Spleen (tissue), 11 donors: ENCODE data around the gene EP400. TPM values are rescaled to one million over a fixed set of nuclear protein-coding genes. Genes with fewer than 3 reads are reported as not detected.

Experiments used
- DNase-seq: peaks from one replicate; pipeline ENCODE4 v3.0.0-alpha.2; 2020
- H3K27ac ChIP-seq, 8 donors: fragments of 200-600 bp; sonication (generic) in 7 of 8; 1 replicate in 4 of 8; 2 replicates in 4 of 8; pipeline versions ENCODE4 v1.5.0 to v1.8.0; 2016 to 2021; ENCODE audit warnings: inconsistent platforms in 4 of 8, mild to moderate bottlenecking in 4 of 8, moderate library complexity in 1 of 8
- H3K27me3 ChIP-seq, 7 donors: fragments of 200-600 bp; sonication (generic) in 6 of 7; replicated peaks in 1 of 7; 1 replicate in 4 of 7; 2 replicates in 3 of 7; pipeline versions ENCODE4 v1.5.0 to v1.8.0; 2016 to 2021; ENCODE audit warnings: inconsistent platforms in 3 of 7, mild to moderate bottlenecking in 1 of 7
- H3K36me3 ChIP-seq, 6 donors: fragments of 200-600 bp; sonication (generic) in 5 of 6; 1 replicate in 4 of 6; 2 replicates in 2 of 6; pipeline versions ENCODE4 v1.5.0 to v1.8.0; 2016 to 2021; ENCODE audit warnings: inconsistent platforms in 2 of 6
- H3K4me1 ChIP-seq, 6 donors: fragments of 200-600 bp; sonication (generic) in 5 of 6; 1 replicate in 3 of 6; 2 replicates in 3 of 6; pipeline versions ENCODE4 v1.5.0 to v1.8.0; 2016 to 2021; ENCODE audit warnings: inconsistent platforms in 3 of 6
- H3K4me3 ChIP-seq, 8 donors: fragments of 200-600 bp; sonication (generic) in 7 of 8; 1 replicate in 4 of 8; 2 replicates in 4 of 8; pipeline versions ENCODE4 v1.5.0 to v1.8.0; 2016 to 2021; ENCODE audit warnings: inconsistent platforms in 4 of 8, mild to moderate bottlenecking in 4 of 8, moderate library complexity in 2 of 8
- H3K9me3 ChIP-seq, 8 donors: fragments of 200-600 bp; sonication (generic) in 7 of 8; 1 replicate in 4 of 8; 2 replicates in 4 of 8; pipeline versions ENCODE4 v1.5.0 to v1.8.0; 2016 to 2021; ENCODE audit warnings: inconsistent platforms in 4 of 8
- POLR2A ChIP-seq, 3 donors: fragments of 450-650 bp; IDR thresholded peaks; one replicate each; pipeline ENCODE4 v1.5.1; 2017; ENCODE audit warnings: antibody characterized with exemption in 3 of 3, mild to moderate bottlenecking in 1 of 3
- POLR2AphosphoS5 ChIP-seq, 3 donors: sonication (generic); formaldehyde crosslinking; IDR thresholded peaks; one replicate each; pipeline ENCODE4 v1.5.1; 2017; ENCODE audit warnings: antibody characterized with exemption in 3 of 3
- WGBS, 5 donors: extraction: QIAGEN DNeasy Blood & Tissue Kit in 3 of 5; methylation state at CpG; one replicate each; pipeline versions ENCODE4 v1.1.5 to v1.1.7; 2013 to 2018; 5-methylcytosine and 5-hydroxymethylcytosine counted together
- intact Hi-C: fragments of 100-400 bp; cut with DNase I; formaldehyde crosslinking; loops from one replicate; pipeline ENCODE4 v1.15.0; 2023; ENCODE audit warnings: low total_unique reads
- polyA plus RNA-seq, 3 donors: library from polyadenylated mRNA; stranded (reverse); fragments of 200-250 nt; gene quantifications; one replicate each; pipeline ENCODE4 v1.2.1, GENCODE V29; 2013
- total RNA-seq, 7 donors: library from RNA; depleted of rRNA in 3 of 7; stranded (reverse); fragments of >200 nt in 3 of 7; fragmentation: NEBNext Ultra II Directional in 4 of 7; extraction: Animal tissue kit (Norgen Biotek cat#: 25700) in 4 of 7; gene quantifications; one replicate each; pipeline versions ENCODE4 v1.1.0 to v1.2.1, GENCODE V29; 2016 to 2021
- TF ChIP-seq, protein P1 (sequence below), 11 experiments: fragments of 200-600 bp in 7 of 11; fragments of 450-650 bp in 4 of 11; sonication (generic) in 4 of 11; IDR thresholded peaks in 8 of 11; conservative IDR thresholded peaks in 3 of 11; 1 replicate in 7 of 11; 2 replicates in 4 of 11; pipeline versions ENCODE4 v1.4.0 to v1.8.0; 2016 to 2021; ENCODE audit warnings: antibody characterized with exemption in 11 of 11, inconsistent platforms in 4 of 11, mild to moderate bottlenecking in 1 of 11
- donor health status: healthy with polysubstance abuse.
- donor health status: DM: no; HTN: no; CAD: no; lungs with moderate emphysema.
- donor health status: DM: no; HTN: no; CAD: no.
- donor health status: Bipolar disorder and iron deficiency.
- donor health status: healthy.
- donor health status: DM: no; HTN: no; CAD: no.
- donor health status: DM: yes; HTN: yes; CAD: no.

The EP400 gene
- total and polyA plus RNA-seq, 10 donors = 11.8 to 70.2 (median 45.6) TPM

GRCh38 chr12:132081423-132081822, 131.7 kb downstream of the EP400 start:
- no peak for DNase-seq
- H3K27me3 ChIP-seq = no peaks in the 10 kb centered on the region

DNA sequence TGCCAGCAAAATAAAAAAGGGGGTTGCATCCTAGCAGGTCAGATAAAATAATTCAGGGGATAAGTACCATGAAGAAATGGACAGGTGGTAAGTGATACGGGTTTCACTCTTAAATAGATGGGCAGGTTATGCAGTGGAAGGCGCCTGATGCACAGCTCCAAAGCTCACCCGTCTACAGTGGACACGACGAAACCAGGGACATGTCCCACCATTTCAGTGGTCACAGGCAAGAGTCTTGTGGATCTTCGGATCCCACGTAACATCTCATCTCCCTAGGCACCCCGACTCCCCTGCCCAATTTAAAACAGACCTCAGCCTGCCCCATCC, 133.8 kb downstream of the EP400 start:
- TF ChIP-seq POLR2AphosphoS5 (IDR thresholded peaks at IDR 0.05) (no peak), POLR2A (IDR thresholded peaks at IDR 0.05) (no peak)
- TF ChIP-seq, protein P1, sequence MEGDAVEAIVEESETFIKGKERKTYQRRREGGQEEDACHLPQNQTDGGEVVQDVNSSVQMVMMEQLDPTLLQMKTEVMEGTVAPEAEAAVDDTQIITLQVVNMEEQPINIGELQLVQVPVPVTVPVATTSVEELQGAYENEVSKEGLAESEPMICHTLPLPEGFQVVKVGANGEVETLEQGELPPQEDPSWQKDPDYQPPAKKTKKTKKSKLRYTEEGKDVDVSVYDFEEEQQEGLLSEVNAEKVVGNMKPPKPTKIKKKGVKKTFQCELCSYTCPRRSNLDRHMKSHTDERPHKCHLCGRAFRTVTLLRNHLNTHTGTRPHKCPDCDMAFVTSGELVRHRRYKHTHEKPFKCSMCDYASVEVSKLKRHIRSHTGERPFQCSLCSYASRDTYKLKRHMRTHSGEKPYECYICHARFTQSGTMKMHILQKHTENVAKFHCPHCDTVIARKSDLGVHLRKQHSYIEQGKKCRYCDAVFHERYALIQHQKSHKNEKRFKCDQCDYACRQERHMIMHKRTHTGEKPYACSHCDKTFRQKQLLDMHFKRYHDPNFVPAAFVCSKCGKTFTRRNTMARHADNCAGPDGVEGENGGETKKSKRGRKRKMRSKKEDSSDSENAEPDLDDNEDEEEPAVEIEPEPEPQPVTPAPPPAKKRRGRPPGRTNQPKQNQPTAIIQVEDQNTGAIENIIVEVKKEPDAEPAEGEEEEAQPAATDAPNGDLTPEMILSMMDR (IDR thresholded peaks at IDR 0.05 in 8 of 11, conservative IDR thresholded peaks at IDR 0.05 in 3 of 11) = no peak
- 9 to 22% (median 16%) methylated on average over 8 of the region's 8 CpGs for WGBS, 5 donors
- H3K27ac ChIP-seq = peak overlapping the region in 4 of 8 donors; percentile 90 to 96 (median 94)
- intact Hi-C loops = no loop called here
- peaks cover 0 to 26% (median 14%) of the 10 kb centered on the region in 6 donors for H3K36me3 ChIP-seq
- H3K4me1 ChIP-seq = peaks cover 12 to 35% (median 21%) of the 10 kb centered on the region in 6 donors
- peak overlapping the region; percentile 80 to 96 (median 89) for H3K4me3 ChIP-seq
- no peaks in the 10 kb centered on the region for H3K9me3 ChIP-seq
- no peak for DNase-seq
- no peaks in the 10 kb centered on the region for H3K27me3 ChIP-seq

More at GRCh38 chr12:132081423-132081822, 131.7 kb downstream of the EP400 start:
- no peak overlapping the region for H3K27ac ChIP-seq
- intact Hi-C loops = no loop called here
- peaks cover 7 to 26% (median 21%) of the 10 kb centered on the region in 6 donors for H3K4me1 ChIP-seq
- H3K36me3 ChIP-seq = peaks cover 2 to 47% (median 35%) of the 10 kb centered on the region in 6 donors
- H3K4me3 ChIP-seq = no peak overlapping the region
- TF ChIP-seq POLR2AphosphoS5 (IDR thresholded peaks at IDR 0.05) (no peak), POLR2A (IDR thresholded peaks at IDR 0.05) (no peak)
- TF ChIP-seq, protein P1 (IDR thresholded peaks at IDR 0.05 in 8 of 11, conservative IDR thresholded peaks at IDR 0.05 in 3 of 11) = no peak
- 88 to 95% (median 90%) methylated on average over 9 of the region's 9 CpGs for WGBS, 5 donors
- H3K9me3 ChIP-seq = no peaks in the 10 kb centered on the region

DNA sequence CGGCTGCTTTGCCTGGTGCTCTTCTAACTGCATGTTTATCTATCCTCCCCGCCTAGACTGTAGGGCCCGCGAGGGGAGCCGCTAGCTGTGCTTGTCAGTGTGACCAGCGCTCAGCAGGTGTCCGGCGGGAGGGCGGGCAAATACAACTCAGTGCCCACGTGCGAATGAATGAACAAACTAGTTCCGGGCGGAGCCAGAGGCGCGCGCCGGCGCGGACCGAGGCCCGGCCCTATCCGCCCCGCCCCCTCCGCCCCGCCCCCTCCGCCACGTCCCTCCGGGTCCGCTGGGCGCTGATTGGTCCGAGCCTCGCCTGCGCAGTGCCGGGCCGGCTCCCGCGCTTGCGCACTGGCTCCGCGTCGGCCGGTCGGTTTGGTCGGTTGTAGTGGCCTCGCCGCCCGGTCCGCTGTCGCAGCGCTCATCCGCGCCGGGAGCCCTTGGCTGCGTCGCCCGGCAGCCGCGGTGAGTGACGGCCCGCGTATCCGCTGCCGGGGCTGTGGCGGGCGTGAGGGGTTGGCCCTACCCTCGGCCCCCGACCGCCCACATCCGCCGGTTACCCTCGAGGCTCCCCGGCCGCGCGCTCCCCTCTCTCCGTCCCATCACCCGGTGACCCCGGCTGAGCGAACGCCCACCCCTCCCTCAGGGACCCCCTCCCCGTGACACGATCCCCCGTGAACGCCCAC, 134.3 kb downstream of the EP400 start:
- Histone ChIP-seq H3K4me1 (peaks cover 12 to 35% (median 21%) of the 10 kb centered on the region in 6 donors), H3K27ac (peak overlapping the region; percentile 79 to 96 (median 89)), H3K36me3 (peaks cover 0 to 21% (median 11%) of the 10 kb centered on the region in 6 donors), H3K27me3 (no peaks in the 10 kb centered on the region), H3K9me3 (no peaks in the 10 kb centered on the region), H3K4me3 (peak overlapping the region; percentile 80 to 96 (median 89))
- intact Hi-C loops = no loop called here
- TF ChIP-seq POLR2A (IDR thresholded peaks at IDR 0.05) (peak in 2 of 3 donors; percentile 54 to 59), POLR2AphosphoS5 (IDR thresholded peaks at IDR 0.05) (peak; percentile 95 to 97 (median 96))
- TF ChIP-seq, protein P1 (IDR thresholded peaks at IDR 0.05 in 8 of 11, conservative IDR thresholded peaks at IDR 0.05 in 3 of 11) = peak in 1 of 11 experiments; percentile 10
- 0 to 2% (median 0%) methylated on average over 25 to 84 of the region's 84 CpGs for WGBS, 5 donors
- DNase-seq = peak; percentile 97

DNA sequence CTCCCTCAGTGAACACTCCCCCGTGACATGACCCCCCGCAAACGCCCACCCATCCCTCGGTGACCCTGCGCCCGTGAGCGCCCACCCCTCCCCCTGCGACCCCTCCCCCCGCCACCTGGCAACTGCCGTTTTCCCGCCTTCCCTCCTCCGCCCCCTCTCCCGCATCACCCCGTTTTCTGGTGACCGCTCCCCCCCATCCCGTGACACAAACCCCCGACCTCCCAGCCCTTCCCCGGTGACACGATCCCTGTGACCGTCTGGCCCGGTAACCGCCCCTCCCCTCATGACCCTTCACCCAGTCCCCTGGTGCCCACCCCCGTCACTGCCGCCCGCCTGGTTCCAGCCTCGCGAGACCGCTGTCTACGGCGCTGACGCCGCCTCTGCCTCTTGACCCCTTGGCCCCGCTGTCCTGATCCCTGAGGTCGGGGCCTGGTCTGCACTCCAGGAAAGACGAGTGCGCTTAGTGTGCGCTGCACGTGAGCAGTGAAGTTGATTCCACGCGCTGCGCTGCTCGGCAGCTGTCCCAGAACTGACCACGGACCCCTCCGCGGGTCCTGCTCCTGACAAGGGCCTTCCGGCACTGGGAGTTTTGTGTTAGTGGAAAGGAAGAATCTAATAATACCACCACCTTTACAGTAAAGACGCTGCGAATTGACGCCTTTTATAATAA, 135.0 kb downstream of the EP400 start:
- peak; percentile 90 for DNase-seq
- no peaks in the 10 kb centered on the region for H3K27me3 ChIP-seq
- peaks cover 12 to 37% (median 21%) of the 10 kb centered on the region in 6 donors for H3K4me1 ChIP-seq
- peaks cover 0 to 14% (median 11%) of the 10 kb centered on the region in 6 donors for H3K36me3 ChIP-seq
- peak overlapping the region; percentile 58 to 96 (median 89) for H3K27ac ChIP-seq
- peak overlapping the region; percentile 80 to 96 (median 89) for H3K4me3 ChIP-seq
- intact Hi-C loops = no loop called here
- 1 to 4% (median 1%) methylated on average over 26 to 49 of the region's 49 CpGs for WGBS, 5 donors
- TF ChIP-seq POLR2A (IDR thresholded peaks at IDR 0.05) (no peak), POLR2AphosphoS5 (IDR thresholded peaks at IDR 0.05) (peak; percentile 59 to 83 (median 65))
- H3K9me3 ChIP-seq = no peaks in the 10 kb centered on the region
